Mononuclear cell (primary cell): ENCODE measurements around the gene ELMO3. TPM values are rescaled to one million over a fixed set of nuclear protein-coding genes. Genes with fewer than 3 reads are reported as not detected.

Experiments used
- H3K27me3 ChIP-seq: 2 replicates; pipeline ENCODE4 v1.6.0; 2011; ENCODE audit warnings: low read length, control low read depth; ENCODE audit not compliant: insufficient read depth
- H3K4me1 ChIP-seq: 2 replicates; pipeline ENCODE4 v1.5.1; 2011; ENCODE audit warnings: mild to moderate bottlenecking, low read length, control low read depth; ENCODE audit not compliant: insufficient read depth
- H3K4me3 ChIP-seq: 2 replicates; pipeline ENCODE4 v1.5.1; 2011; ENCODE audit warnings: mild to moderate bottlenecking, low read length, moderate library complexity
- H3K9me3 ChIP-seq: 2 replicates; pipeline ENCODE4 v1.5.1; 2011; ENCODE audit warnings: low read depth, mild to moderate bottlenecking, control low read depth, low read length
- total RNA-seq: library from RNA; depleted of rRNA; stranded (reverse); fragments of >200 nt; gene quantifications from one replicate; pipeline ENCODE4 v1.2.3, GENCODE V29; 2012

Gene ELMO3
- total RNA-seq, 1 donor, result 0.31 TPM

GRCh38 chr16:67196881-67197280, 2.0 kb upstream of the ELMO3 start:
- Histone ChIP-seq H3K4me1 (peaks cover 22% of the 10 kb centered on the region), H3K27me3 (no peaks in the 10 kb centered on the region), H3K4me3 (no peak overlapping the region), H3K9me3 (no peaks in the 10 kb centered on the region)

DNA sequence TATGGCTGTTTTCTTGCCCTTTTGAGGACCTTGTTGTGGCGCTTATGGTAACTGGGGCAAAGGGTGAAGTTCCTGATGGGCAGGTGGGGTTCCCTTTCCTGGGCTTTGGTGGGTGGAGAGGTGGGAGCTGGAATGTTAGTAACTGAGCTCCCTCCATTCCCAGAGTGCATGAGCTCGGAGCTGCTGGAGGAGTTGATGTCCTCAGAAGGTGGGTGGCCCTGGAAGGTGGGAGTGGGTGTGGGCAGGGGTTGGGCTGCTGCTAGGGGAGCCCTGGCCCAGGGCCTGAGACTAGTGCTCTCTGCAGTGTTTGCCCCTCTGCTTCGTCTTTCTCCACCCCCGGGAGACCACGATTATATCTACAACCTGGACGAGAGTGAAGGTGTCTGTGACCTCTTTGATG, 1.2 kb upstream of the ELMO3 start:
- Histone ChIP-seq H3K27me3 (no peaks in the 10 kb centered on the region), H3K4me3 (no peak overlapping the region), H3K9me3 (no peaks in the 10 kb centered on the region), H3K4me1 (peaks cover 17% of the 10 kb centered on the region)

DNA sequence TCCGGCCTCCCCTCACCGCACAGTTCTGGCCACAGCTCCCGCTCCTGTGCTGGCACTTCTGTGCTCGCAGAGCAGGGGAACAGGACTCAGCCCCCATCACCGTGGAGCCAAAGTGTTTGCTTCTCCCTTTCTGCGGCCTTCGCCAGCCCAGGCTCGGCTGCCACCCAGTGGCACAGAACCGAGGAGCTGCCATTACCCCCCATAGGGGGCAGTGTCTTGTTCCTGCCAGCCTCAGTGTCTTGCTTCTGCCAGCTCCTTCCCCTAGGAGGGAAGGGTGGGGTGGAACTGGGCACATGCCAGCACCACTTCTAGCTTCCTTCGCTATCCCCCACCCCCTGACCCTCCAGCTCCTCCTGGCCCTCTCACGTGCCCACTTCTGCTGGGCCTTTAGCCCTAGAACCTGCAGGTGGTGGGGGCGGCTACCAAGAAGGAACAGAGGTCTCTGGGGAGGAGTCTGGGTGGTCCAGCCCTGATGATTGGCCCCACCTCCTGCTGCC, 645 bp upstream of the ELMO3 start:
- Histone ChIP-seq H3K4me3 (no peak overlapping the region), H3K9me3 (no peaks in the 10 kb centered on the region), H3K27me3 (no peaks in the 10 kb centered on the region), H3K4me1 (peaks cover 11% of the 10 kb centered on the region)

- Histone ChIP-seq H3K9me3 (no peaks in the 10 kb centered on the region), H3K27me3 (no peaks in the 10 kb centered on the region), H3K4me1 (no peaks in the 10 kb centered on the region), H3K4me3 (no peak overlapping the region)
These were observed 872 bp downstream of the ELMO3 start for GRCh38 chr16:67199808-67200198.

DNA sequence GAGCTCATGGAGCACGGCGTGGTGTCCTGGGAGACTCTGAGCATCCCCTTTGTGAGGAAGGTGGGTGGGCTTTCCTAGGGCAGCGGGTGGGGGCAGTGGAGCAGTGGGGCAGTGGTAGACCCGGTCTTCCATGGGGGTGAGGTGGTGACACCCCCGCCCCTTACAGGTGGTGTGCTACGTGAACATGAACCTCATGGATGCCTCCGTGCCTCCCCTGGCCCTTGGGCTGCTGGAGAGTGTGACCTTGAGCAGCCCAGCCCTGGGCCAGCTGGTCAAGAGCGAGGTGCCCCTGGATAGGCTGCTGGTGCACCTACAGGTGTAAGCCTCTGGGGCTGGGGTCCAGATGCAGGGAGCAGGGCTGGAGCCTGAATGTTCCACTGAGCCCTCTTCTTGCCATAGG, 1.6 kb downstream of the ELMO3 start:
- H3K4me3 ChIP-seq, result no peak overlapping the region
- no peaks in the 10 kb centered on the region for H3K27me3 ChIP-seq
- H3K4me1 ChIP-seq, result no peaks in the 10 kb centered on the region
- no peaks in the 10 kb centered on the region for H3K9me3 ChIP-seq

DNA sequence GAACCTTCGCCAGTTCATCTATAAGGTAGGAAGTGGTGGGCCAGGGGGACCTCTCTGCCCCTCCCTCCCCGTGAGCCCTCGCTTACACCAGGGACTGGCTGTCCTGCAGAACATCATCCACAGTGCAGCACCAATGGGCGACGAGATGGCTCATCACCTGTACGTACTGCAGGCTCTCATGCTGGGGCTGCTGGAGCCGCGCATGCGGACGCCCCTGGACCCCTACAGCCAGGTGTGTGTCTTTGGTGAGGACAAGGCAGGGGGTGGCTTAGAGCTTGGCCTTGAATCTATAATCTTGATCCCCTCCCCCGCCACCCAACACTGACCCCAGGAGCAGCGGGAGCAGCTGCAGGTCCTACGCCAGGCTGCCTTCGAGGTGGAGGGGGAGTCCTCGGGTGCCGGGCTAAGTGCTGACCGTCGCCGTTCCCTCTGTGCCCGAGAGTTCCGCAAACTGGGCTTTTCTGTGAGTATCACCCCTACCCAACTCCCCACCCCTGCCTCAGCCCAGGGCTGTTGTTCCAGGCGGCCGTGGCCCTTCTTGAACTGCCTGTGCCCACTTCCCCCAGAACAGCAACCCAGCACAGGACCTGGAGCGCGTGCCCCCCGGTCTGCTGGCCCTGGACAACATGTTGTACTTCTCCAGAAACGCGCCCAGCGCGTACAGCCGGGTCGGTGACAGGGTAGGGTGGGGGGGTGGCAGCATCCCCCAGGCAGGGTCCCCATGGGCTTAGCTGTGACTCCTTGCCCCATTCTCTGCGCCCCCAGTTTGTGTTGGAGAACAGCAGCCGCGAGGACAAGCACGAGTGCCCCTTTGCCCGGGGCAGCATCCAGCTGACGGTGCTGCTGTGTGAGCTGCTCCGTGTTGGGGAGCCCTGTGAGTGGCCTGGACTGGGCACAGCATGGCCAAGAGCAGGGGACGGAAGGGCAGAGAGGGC, 2.7 kb downstream of the ELMO3 start:
- no peak overlapping the region for H3K4me3 ChIP-seq
- H3K9me3 ChIP-seq, result no peaks in the 10 kb centered on the region
- H3K4me1 ChIP-seq, result no peaks in the 10 kb centered on the region
- no peaks in the 10 kb centered on the region for H3K27me3 ChIP-seq

DNA sequence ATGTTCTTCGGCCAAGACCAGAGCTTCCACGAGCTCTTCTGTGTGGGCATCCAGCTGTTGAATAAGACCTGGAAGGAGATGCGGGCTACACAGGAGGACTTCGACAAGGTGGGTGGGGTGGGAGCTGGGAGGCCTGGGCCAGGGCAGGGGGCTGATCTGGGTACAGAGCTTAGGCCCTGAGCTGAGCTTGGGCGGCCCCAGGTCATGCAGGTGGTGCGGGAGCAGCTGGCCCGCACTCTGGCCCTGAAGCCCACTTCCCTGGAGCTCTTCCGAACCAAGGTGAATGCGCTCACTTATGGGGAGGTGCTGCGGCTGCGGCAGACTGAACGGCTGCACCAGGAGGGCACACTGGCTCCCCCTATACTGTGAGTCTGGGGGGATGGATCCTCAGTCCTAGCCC, 3.5 kb downstream of the ELMO3 start:
- no peak overlapping the region for H3K4me3 ChIP-seq

DNA sequence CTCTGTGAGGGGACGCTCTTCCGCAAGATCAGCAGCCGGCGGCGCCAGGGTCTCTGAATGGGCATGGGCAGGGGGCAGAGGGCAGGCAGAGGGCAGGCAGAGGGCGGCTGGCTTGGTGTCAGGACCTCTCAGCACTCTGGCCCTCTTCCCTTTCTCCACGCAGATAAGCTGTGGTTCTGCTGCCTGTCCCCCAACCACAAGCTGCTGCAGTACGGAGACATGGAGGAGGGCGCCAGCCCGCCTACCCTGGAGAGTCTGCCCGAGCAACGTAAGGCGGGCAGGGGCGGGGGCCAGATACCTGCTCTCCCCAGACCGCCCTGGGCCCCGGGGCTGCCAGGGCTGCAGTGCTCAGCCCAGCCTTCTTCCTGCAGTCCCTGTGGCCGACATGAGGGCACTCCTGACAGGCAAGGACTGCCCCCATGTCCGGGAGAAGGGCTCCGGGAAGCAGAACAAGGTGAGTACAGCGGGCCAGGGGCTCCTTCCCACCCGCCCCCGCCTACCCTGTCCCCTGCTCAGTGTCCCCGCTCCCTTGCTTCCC, 4.1 kb downstream of the ELMO3 start:
- no peaks in the 10 kb centered on the region for H3K4me1 ChIP-seq
- H3K27me3 ChIP-seq, result no peaks in the 10 kb centered on the region
- no peak overlapping the region for H3K4me3 ChIP-seq
- no peaks in the 10 kb centered on the region for H3K9me3 ChIP-seq

More for the DNA sequence above, 3.5 kb downstream of the ELMO3 start:
- Histone ChIP-seq H3K4me1 (no peaks in the 10 kb centered on the region), H3K9me3 (no peaks in the 10 kb centered on the region), H3K27me3 (no peaks in the 10 kb centered on the region)

DNA sequence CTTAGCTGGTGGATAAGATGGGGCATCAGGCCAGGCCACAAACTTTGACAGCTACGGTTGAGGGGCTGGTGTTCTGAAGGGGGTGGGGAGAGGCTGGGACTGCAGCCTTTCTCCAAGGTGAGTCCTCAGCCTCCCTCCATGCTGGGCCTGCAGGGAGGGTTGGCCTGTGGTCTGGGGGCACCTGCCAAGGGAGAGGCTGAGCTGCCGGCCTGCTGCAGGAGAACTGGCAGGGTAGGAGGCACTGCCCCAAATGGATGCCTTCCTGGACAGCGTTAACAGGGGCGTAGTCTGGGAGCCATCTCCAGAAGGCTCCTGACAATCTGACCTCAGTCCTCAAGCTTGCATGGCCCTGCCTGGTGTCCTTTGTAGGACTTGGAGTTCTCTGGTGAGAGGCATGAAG, 5.1 kb downstream of the ELMO3 start:
- Histone ChIP-seq H3K9me3 (no peaks in the 10 kb centered on the region), H3K27me3 (no peaks in the 10 kb centered on the region)

DNA sequence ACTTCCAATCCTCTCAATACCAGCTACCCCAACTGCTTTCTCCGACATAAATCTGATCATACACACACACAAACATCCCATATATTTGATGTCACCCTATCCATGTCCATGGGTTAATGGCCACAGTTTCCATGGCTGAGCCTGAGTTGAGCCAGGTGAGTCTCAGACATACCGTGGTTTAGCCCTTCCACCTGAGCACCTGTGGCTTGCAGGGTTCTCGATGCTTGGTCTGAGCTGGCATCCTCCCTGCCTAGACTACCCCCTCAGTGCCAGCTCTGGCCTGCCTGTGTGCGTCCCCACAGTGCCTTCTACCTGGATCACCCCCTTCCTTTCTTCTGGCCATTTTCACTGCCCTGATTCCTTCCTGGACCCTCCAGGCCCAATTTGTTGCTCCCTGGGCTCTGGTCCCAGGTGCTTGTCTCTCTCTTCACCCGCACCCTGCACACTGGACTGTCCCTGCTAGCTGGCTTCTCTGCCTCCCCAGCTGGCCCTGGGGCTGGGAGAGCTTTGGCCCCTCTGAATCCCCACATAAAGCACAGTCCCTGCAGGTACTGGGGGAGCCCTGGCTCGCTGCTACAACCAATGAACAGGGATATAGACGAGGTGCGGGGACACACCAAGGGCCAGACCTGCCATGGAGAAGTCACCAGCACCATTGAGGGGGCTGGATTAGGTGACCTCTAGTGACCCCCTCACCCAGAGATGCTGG, 7.4 kb downstream of the ELMO3 start:
- no peak overlapping the region for H3K4me3 ChIP-seq

More for the DNA sequence above, 5.1 kb downstream of the ELMO3 start:
- no peaks in the 10 kb centered on the region for H3K4me1 ChIP-seq
- H3K4me3 ChIP-seq, result no peak overlapping the region

DNA sequence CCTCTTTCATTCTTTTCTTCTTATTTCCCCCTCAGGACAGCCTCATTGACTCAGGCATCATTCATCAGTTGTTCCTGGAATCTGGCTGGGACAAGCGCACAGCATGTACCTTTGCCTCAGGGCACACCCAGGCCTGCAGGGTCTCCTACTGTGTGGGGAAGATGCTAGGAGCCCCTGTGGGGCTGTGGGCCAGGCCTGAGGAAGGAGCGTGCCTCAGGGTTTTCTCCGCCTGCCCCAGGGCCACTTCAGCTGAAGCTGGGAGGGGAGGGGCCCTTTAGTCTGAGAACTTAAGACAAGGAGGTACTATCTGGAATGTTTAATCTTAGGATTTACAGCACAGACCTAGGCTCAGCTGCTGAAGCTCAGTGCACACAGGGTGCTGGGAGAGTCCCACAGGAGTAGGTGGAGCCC, 7.9 kb downstream of the ELMO3 start:
- Histone ChIP-seq H3K9me3 (no peaks in the 10 kb centered on the region), H3K4me1 (no peaks in the 10 kb centered on the region), H3K4me3 (no peak overlapping the region), H3K27me3 (no peaks in the 10 kb centered on the region)

More for the DNA sequence above, 7.4 kb downstream of the ELMO3 start:
- Histone ChIP-seq H3K27me3 (no peaks in the 10 kb centered on the region), H3K4me1 (no peaks in the 10 kb centered on the region), H3K9me3 (no peaks in the 10 kb centered on the region)

GRCh38 chr16:67207249-67208091, 8.5 kb downstream of the ELMO3 start:
- Histone ChIP-seq H3K27me3 (no peaks in the 10 kb centered on the region), H3K4me3 (no peak overlapping the region), H3K4me1 (no peaks in the 10 kb centered on the region)

DNA sequence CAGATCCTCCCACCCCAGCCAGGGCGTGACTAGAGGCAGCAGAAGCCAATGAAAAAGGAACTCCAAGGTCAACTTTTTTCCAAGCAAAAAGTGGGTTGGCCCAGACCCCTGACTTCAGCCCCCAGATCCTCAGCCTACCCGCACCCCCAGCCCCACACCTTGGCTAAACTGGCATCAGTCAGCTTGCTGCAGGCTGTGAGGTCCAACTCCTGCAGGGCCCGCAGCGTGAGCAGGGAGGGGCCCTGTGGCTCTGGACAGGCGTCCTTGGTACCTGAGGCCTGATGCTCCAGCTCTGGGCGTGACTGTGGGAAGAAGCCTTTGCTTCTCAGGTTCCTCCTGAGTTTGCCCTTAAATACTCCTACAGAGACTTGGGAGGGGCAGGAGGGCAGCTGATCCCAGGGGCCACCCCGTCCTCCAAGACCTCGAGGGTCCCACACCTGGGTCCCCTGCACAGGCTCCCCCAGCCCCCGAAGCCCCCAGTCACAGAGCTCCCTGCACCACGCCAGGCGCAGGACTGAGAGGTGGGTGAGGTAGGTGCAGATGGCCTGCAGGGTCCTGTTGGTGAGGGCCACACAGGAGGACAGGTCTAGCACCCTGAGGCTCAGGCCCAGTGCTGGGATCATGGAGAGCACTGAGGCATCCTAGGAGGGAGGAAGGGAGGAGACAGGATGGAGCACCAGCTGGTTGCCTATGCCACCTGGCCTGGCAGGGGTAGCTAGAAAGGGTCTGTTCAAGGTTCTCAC, 9.4 kb downstream of the ELMO3 start:
- no peaks in the 10 kb centered on the region for H3K27me3 ChIP-seq
- H3K4me3 ChIP-seq, result no peak overlapping the region
- no peaks in the 10 kb centered on the region for H3K9me3 ChIP-seq
- H3K4me1 ChIP-seq, result no peaks in the 10 kb centered on the region

More at GRCh38 chr16:67207249-67208091, 8.5 kb downstream of the ELMO3 start:
- no peaks in the 10 kb centered on the region for H3K9me3 ChIP-seq

DNA sequence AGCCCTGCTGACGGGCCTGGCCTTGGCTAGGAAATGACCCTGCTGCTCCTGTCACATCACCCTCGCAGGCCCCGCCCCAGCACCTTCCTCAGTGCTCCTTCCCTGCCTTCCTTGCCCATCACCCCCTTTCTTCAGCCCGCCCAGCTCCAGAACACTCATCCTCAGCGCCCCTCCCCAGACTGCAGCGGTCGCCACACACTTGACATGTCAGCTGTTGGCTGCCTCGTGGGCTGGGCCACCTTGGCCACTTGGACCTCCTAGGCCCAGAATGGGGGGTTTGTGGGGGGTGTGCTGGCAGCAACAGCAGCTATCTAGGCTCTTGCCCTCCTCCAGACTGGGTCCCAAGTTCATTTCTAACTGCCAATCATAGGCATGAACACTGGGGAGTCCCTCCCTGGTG, 10.6 kb downstream of the ELMO3 start:
- Histone ChIP-seq H3K4me1 (no peaks in the 10 kb centered on the region), H3K9me3 (no peaks in the 10 kb centered on the region), H3K4me3 (no peak overlapping the region), H3K27me3 (no peaks in the 10 kb centered on the region)
